Stimulated activated CD8-positive, alpha-beta memory T cell treated with anti-CD3 and anti-CD28 coated beads, Interleukin-7, amount 100 ng/mL, for 1 hour (primary cell): ENCODE measurements around the gene TRAPPC6A.

Source experiments
- DNase-seq, 2 donors: peaks; one replicate each; pipeline ENCODE4 v3.0.0-alpha.2; 2020; ENCODE audit warnings: low read depth in 2 of 2

TRAPPC6A gene

DNA sequence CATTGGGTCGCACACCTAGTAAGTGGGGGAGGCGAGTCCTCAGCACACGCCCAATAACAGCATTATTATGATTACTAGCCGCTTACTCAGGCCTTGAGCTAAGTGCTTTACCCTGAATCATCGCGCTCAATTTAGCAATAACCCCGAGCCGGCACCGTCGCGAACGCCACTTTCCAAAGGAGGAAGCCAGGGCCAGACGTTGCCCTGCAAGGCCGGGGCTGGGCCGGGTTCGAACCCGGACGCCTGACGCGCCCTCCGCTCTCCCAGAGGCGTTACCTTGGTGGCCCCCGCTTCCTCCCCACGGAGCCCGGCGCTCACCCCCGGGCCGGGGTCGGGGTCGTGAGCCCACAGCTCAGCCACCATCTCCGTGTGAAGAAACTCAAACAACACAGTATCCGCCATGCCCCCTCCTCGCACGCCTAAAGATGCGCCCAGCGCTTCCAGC, at the start of gene TRAPPC6A:
Gene TRAPPC6A (minus strand): TSS at position 421 of the 445 bp plus-strand sequence. CDS start 19 bp downstream, at position 402.
- DNase-seq: no peak

- DNase-seq: no peak
Observed at GRCh38 chr19:45224645-45225044, 46.6 kb upstream of the TRAPPC6A start.

DNA sequence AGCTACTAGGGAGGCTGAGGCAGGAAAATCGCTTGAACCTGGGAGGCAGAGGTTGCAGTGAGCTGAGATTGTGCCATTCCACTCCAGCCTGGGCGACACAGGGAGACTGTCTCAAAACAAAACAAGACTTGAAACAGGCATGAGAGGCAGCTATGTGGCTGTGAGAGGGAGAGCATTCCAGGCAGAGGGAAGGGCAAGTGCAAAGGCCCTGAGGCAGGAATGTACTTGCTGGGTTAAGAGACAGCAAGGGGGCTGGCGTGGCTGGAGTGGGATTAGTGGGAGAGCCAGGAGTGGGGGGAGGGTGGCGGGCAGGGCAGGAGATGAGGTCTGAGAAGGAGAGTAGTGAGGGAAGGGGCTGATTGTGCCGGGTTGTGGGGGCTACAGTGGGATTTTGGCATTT, 45.8 kb upstream of the TRAPPC6A start:
- no peak for DNase-seq

- DNase-seq: no peak
Observed at GRCh38 chr19:45222724-45223123, 44.7 kb upstream of the TRAPPC6A start.

GRCh38 chr19:45218911-45219743, 41.1 kb upstream of the TRAPPC6A start:
- no peak for DNase-seq

GRCh38 chr19:45218426-45218825, 40.4 kb upstream of the TRAPPC6A start:
- DNase-seq: no peak

DNA sequence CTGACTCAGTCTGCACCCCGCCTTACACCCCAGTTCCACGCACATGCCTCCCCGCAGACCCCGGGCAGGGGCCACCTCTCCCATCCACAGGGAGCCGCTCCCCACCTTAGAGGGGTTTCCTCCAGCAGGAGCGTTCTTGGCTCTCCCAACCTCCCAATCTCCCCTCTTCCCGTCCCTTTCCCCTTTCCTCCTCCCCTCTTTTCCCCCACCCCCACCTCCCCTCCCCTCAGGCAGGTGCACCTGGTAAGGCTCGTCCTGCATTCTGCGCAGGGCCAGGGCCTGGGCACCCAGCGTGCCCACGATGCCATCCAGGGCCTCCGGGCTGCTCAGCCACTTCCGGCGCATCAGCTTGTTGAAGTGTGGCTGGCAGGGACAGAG, 39.9 kb upstream of the TRAPPC6A start:
- no peak for DNase-seq

GRCh38 chr19:45217193-45217956, 39.3 kb upstream of the TRAPPC6A start:
- DNase-seq: no peak

- DNase-seq: no peak
Observed at GRCh38 chr19:45216667-45217066, 38.6 kb upstream of the TRAPPC6A start.

- DNase-seq: no peak
Observed at GRCh38 chr19:45215391-45216191, 37.6 kb upstream of the TRAPPC6A start.

GRCh38 chr19:45213031-45213430, 35.0 kb upstream of the TRAPPC6A start:
- no peak for DNase-seq

DNA sequence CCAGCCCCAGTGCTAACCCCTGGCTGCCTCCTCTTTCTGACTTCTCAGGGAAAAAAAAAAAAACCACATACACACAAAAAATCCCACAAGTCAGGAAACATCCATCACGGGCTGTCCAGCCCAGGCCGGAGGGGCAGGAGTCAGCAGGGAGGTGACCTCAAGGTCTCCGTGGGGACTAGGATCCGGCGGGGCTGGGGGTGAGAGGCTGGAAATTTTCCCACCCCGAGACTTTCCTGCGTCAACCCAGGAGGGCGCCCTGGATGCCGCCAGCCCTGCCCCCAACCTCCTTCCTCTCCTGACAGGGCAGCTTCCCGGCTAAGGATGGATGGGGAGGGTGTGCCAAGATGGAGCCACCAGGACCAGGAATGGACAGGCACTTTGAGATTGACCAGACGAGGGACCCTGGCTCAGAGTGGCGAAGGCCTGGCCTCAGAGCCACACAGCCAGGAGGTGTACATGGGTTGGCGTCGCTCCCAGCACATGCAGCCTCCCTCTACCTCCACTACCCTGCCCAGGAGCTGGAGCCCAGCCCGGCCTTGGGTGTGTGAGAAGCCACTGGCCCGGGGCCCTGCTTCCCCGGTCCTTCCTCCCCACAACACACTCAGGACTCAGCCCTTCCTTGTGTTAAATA, 33.8 kb upstream of the TRAPPC6A start:
- DNase-seq: no peak

GRCh38 chr19:45206328-45206727, 28.3 kb upstream of the TRAPPC6A start:
- DNase-seq: no peak

DNA sequence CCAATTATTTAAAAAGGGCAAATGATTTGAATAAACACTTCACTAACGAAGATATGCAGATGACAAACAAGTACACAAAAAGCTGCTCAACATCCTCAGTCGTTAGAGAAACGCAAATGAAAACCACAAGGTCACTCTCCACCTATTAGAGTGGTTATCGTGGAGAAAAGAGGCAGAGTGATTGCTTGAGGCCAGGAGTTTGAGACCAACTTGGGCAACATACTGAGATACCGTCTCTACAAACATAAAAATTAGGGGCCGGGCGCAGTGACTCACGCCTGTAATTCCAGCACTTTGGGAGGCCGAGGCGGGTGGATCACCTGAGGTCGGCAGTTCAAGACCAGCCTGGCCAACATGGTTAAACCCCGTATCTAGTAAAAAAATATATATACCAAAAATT, 27.8 kb upstream of the TRAPPC6A start:
- no peak for DNase-seq

- no peak for DNase-seq
Observed at GRCh38 chr19:45202637-45203036, 24.6 kb upstream of the TRAPPC6A start.

DNA sequence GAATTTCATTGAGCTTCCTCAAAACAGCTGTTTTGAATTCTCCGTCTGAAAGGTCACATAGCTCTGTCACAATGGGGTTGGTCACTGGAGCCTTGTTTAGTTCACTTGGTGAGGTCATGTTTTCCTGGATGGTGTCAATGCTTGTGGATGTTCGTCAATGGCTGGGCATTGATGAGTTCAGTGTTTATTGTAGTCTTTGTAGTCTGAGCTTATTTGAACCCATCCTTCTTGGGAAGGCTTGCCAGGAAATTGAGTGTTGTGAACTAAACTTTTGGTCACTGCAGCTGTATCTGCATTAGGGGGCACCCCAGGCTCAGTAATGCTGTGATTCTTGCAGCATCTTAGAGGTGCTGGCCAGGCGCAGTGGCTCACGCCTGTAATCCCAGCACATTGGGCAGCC, 22.5 kb upstream of the TRAPPC6A start:
- DNase-seq: no peak

DNA sequence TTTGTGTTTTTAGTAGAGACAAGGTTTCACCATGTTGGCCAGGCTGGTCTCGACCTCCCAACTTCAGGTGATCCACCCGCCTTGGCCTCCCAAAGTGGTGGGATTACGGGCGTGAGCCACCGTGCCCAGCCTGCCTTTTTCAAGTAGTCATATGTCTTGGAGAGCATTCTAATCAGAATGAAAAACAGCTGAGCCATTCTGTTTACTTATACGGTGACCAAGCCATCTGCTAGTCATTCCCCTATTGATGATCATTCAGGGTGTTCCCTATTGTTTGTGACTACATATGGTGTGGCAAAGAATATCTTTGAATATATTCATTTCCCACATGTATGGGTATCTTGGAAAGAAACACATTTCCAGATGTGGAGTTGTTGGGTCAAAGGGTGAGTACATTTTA, 17.7 kb upstream of the TRAPPC6A start:
- no peak for DNase-seq

- no peak for DNase-seq
Observed at GRCh38 chr19:45191375-45191774, 13.3 kb upstream of the TRAPPC6A start.

- no peak for DNase-seq
Observed at GRCh38 chr19:45189971-45190370, 11.9 kb upstream of the TRAPPC6A start.

DNA sequence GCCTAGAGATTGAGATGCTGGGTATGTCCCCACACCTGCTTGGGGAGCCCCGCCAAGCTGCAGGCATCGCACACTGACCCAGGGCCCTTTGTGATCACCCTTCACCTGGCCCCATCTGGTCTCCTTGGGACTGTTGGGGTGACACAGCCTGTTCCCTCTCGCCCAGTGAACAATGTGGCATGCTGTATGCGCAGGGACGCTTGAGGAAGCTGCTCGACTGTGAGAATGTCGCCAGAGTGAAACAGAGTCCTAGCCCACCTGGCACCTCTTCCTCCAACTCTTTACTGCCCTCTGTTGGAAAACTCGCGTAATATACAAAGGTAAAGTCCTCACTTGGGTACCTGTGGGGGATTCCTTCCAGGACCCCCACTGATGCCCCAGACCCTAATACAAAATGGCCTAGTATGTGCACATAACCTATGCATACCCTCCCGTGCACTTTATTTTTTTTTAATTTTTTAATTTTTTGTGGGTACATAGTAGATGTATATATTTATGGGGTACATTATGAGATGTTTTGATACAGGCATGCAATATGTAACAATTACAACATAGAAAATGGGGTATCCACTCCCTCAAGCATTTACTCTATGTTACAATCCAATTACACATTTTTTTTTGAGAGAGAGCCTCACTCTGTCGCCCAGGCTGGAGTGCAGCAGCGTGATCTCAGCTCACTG, 9.5 kb upstream of the TRAPPC6A start:
- no peak for DNase-seq
